GM12892 (cell line): ENCODE data around the gene SPRY2.

ENCODE experiments used
- POLR2A ChIP-seq: IDR thresholded peaks from 2 replicates; pipeline ENCODE4 v1.6.1; 2011; ENCODE audit warnings: low read depth, low read length, control low read depth
- POLR2AphosphoS5 ChIP-seq: IDR thresholded peaks from 2 replicates; pipeline ENCODE4 v1.6.1; 2011; ENCODE audit warnings: low read depth, low read length, control low read depth

- TF ChIP-seq POLR2AphosphoS5 (no peak), POLR2A (no peak)
Observed at GRCh38 chr13:80329250-80329649, 11.7 kb downstream of the SPRY2 start.
